H9 (cell line): ENCODE results near the gene DPY30. TPM values are rescaled to one million over a fixed set of nuclear protein-coding genes. Genes with fewer than 3 reads are reported as not detected.
A peak's percentile ranks its signal among the peaks of the same experiment; 100 is the strongest.
"Not testable (repeated sequence)": the region's sequence is repeated elsewhere in the genome, so short reads cannot be mapped to it uniquely, and the experiment has no call there.

Source experiments
- DNase-seq: peaks from one replicate; pipeline ENCODE4 v3.0.0-alpha.2; 2017
- H2AFZ ChIP-seq: one replicate; pipeline ENCODE4 v1.6.1; 2013; ENCODE audit warnings: mild to moderate bottlenecking, low read length, control low read depth, moderate library complexity
- H2AK5ac ChIP-seq: 2 replicates; pipeline ENCODE4 v1.6.1; 2013; ENCODE audit warnings: low read length, control low read depth, mixed read lengths; ENCODE audit not compliant: insufficient read length
- H2BK120ac ChIP-seq: one replicate; pipeline ENCODE4 v1.6.1; 2013; ENCODE audit warnings: low read depth, mild to moderate bottlenecking, low read length, control low read depth, inconsistent platforms; ENCODE audit not compliant: poor library complexity, severe bottlenecking
- H2BK12ac ChIP-seq: 2 replicates; pipeline ENCODE4 v1.6.1; 2013; ENCODE audit warnings: low read length, control low read depth, mixed read lengths, low read depth; ENCODE audit not compliant: insufficient read length
- H2BK15ac ChIP-seq: 2 replicates; pipeline ENCODE4 v1.6.1; 2013; ENCODE audit warnings: low read depth, low read length, control low read depth
- H2BK20ac ChIP-seq: one replicate; pipeline ENCODE4 v1.6.1; 2013; ENCODE audit warnings: low read depth, mild to moderate bottlenecking, low read length, control low read depth, inconsistent platforms; ENCODE audit not compliant: poor library complexity, severe bottlenecking
- H2BK5ac ChIP-seq: 2 replicates; pipeline ENCODE4 v1.6.1; 2013; ENCODE audit warnings: low read length, control low read depth, mixed read lengths; ENCODE audit not compliant: insufficient read length
- H3K14ac ChIP-seq: 2 replicates; pipeline ENCODE4 v1.6.1; 2013; ENCODE audit warnings: low read length, control low read depth; ENCODE audit not compliant: insufficient read depth
- H3K18ac ChIP-seq: 2 replicates; pipeline ENCODE4 v1.6.1; 2013; ENCODE audit warnings: low read depth, mild to moderate bottlenecking, mixed read lengths, low read length, control low read depth; ENCODE audit not compliant: insufficient read length
- H3K23ac ChIP-seq: 2 replicates; pipeline ENCODE4 v1.6.1; 2013; ENCODE audit warnings: low read length, control low read depth, mixed read lengths, low read depth; ENCODE audit not compliant: insufficient read length
- H3K23me2 ChIP-seq: 2 replicates; pipeline ENCODE4 v1.6.1; 2013; ENCODE audit warnings: low read depth, mild to moderate bottlenecking, mixed read lengths, low read length, control low read depth; ENCODE audit not compliant: insufficient read length, poor library complexity, severe bottlenecking
- H3K27ac ChIP-seq: 2 replicates; pipeline ENCODE4 v1.5.1; 2013; ENCODE audit warnings: low read length, control low read depth, mixed read lengths, low read depth; ENCODE audit not compliant: insufficient read length
- H3K27me3 ChIP-seq: 2 replicates; pipeline ENCODE4 v1.6.1; 2013; ENCODE audit warnings: low read length, control low read depth, inconsistent platforms; ENCODE audit not compliant: insufficient read depth
- H3K4ac ChIP-seq: 2 replicates; pipeline ENCODE4 v1.6.1; 2013; ENCODE audit warnings: low read depth, mild to moderate bottlenecking, control low read depth, inconsistent platforms, low read length, moderate library complexity
- H3K4me1 ChIP-seq: 2 replicates; pipeline ENCODE4 v1.6.1; 2013; ENCODE audit warnings: low read length, control low read depth, inconsistent platforms; ENCODE audit not compliant: insufficient read depth
- H3K4me2 ChIP-seq: 2 replicates; pipeline ENCODE4 v1.6.1; 2013; ENCODE audit warnings: low read length, control low read depth, mixed read lengths; ENCODE audit not compliant: insufficient read length, insufficient read depth
- H3K56ac ChIP-seq: 2 replicates; pipeline ENCODE4 v1.6.1; 2013; ENCODE audit warnings: low read depth, mild to moderate bottlenecking, mixed read lengths, low read length, control low read depth; ENCODE audit not compliant: insufficient read length
- H3K79me1 ChIP-seq: 2 replicates; pipeline ENCODE4 v1.6.1; 2013; ENCODE audit warnings: low read depth, mild to moderate bottlenecking, moderate library complexity, low read length, control low read depth, inconsistent platforms; ENCODE audit not compliant: insufficient read depth, poor library complexity, severe bottlenecking
- H3K79me2 ChIP-seq: 2 replicates; pipeline ENCODE4 v1.6.1; 2013; ENCODE audit warnings: low read length, control low read depth, inconsistent platforms; ENCODE audit not compliant: insufficient read depth
- H3K9ac ChIP-seq: 2 replicates; pipeline ENCODE4 v1.6.1; 2013; ENCODE audit warnings: low read length, control low read depth, mixed read lengths; ENCODE audit not compliant: insufficient read length; ENCODE audit errors: extremely low read depth
- H3K9me3 ChIP-seq: one replicate; pipeline ENCODE4 v1.6.1; 2013; ENCODE audit warnings: low read depth, low read length, inconsistent platforms; ENCODE audit not compliant: control insufficient read depth
- H3T11ph ChIP-seq: one replicate; pipeline ENCODE4 v1.6.1; 2013; ENCODE audit warnings: mild to moderate bottlenecking, low read length, control low read depth, inconsistent platforms
- H4K20me1 ChIP-seq: one replicate; pipeline ENCODE4 v1.6.1; 2013; ENCODE audit not compliant: control insufficient read depth, insufficient read length, insufficient read depth
- H4K5ac ChIP-seq: 2 replicates; pipeline ENCODE4 v1.6.1; 2013; ENCODE audit warnings: low read depth, mild to moderate bottlenecking, mixed read lengths, low read length, control low read depth; ENCODE audit not compliant: insufficient read length
- H4K8ac ChIP-seq: replicated peaks from 2 replicates; pipeline ENCODE4 v1.6.1; 2013; ENCODE audit warnings: low read length, control low read depth, mixed read lengths, low read depth; ENCODE audit not compliant: insufficient read length
- H4K91ac ChIP-seq: 2 replicates; pipeline ENCODE4 v1.6.1; 2013; ENCODE audit warnings: low read depth, mild to moderate bottlenecking, moderate library complexity, mixed read lengths, low read length, control low read depth; ENCODE audit not compliant: insufficient read length
- H3K27ac Mint-ChIP-seq, 3 experiments: 2 replicates in 2 of 3; 3 replicates in 1 of 3; pipeline ENCODE4 v1.8.0; 2020 to 2021; ENCODE audit warnings: mixed read lengths in 3 of 3, mild to moderate bottlenecking in 1 of 3, moderate library complexity in 1 of 3
- H3K27me3 Mint-ChIP-seq: 2 replicates; pipeline ENCODE4 v1.8.0; 2021; ENCODE audit warnings: low read depth, mild to moderate bottlenecking, moderate library complexity, mixed read lengths
- H3K36me3 Mint-ChIP-seq, 3 experiments: 2 replicates in 2 of 3; 3 replicates in 1 of 3; pipeline ENCODE4 v1.8.0; 2020 to 2021; ENCODE audit warnings: low read depth in 3 of 3, mixed read lengths in 3 of 3; ENCODE audit not compliant: insufficient read depth in 1 of 3
- H3K4me1 Mint-ChIP-seq, 2 experiments: 2 replicates each; pipeline ENCODE4 v1.8.0; 2020; ENCODE audit warnings: mixed read lengths in 2 of 2
- H3K4me3 Mint-ChIP-seq, 2 experiments: 2 replicates in 1 of 2; 3 replicates in 1 of 2; pipeline ENCODE4 v1.8.0; 2020 to 2021; ENCODE audit warnings: mild to moderate bottlenecking in 2 of 2, mixed read lengths in 2 of 2, moderate library complexity in 1 of 2
- H3K9me3 Mint-ChIP-seq, 2 experiments: 2 replicates in 1 of 2; 3 replicates in 1 of 2; pipeline ENCODE4 v1.8.0; 2020; ENCODE audit warnings: mild to moderate bottlenecking in 2 of 2, mixed read lengths in 2 of 2, moderate library complexity in 1 of 2
- WGBS: extraction: QIAGEN DNeasy Blood & Tissue Kit; methylation state at CpG from one replicate; pipeline ENCODE4 v1.1.7; 2013; ENCODE audit warnings: missing lambda C conversion rate, low lambda C conversion rate, mixed read lengths; ENCODE audit not compliant: insufficient read length; ENCODE audit errors: extremely low coverage; 5-methylcytosine and 5-hydroxymethylcytosine counted together
- total RNA-seq: library from RNA; stranded (reverse); gene quantifications from 2 replicates; pipeline ENCODE4 v1.2.1, GENCODE V29; 2021
- TF ChIP-seq, protein P1 (sequence below): fragments of 200-600 bp; sonication (generic); conservative IDR thresholded peaks from 3 replicates; pipeline ENCODE4 v1.8.0; 2021; ENCODE audit warnings: antibody characterized with exemption, mild to moderate bottlenecking

Gene DPY30
- total RNA-seq, 1 experiment from 2014 or later: 148 TPM

DNA sequence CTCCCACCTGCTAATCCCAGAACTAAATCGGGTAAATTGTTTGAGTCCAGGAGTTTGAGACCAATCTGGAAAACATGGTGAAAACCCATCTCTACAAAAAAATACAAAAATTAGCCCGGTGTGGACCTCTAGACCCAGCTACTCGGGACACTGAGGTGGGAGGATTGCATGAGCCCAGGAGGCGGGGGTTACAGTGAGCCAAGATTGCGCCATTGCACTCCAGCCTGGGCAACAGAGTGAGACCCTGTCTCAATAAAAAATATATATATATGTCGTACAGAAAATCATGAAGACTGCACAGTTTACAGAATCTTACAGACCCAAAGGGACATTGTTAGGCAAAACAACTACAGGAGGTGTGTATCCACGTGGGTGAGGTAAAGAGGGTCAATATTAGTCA, 4.0 kb upstream of the DPY30 start:
- no peak overlapping the region for H3K14ac ChIP-seq
- H4K5ac ChIP-seq: no peak overlapping the region
- no peak overlapping the region for H2BK12ac ChIP-seq
- H3K9ac ChIP-seq: no peak overlapping the region
- H4K8ac ChIP-seq: no peak overlapping the region
- Mint-ChIP-seq H3K36me3 (peaks cover 0 to 5% (median 0%) of the 10 kb centered on the region in 3 experiments; a peak in 2 of 7 replicates), H3K9me3 (no peaks in the 10 kb centered on the region), H3K4me1 (peaks cover 4 to 10% of the 10 kb centered on the region in 2 experiments), H3K27ac (no peak overlapping the region; a peak in 1 of 7 replicates), H3K4me3 (no peak overlapping the region), H3K27me3 (no peaks in the 10 kb centered on the region)
- H3K4me1 ChIP-seq: no peaks in the 10 kb centered on the region
- no peak overlapping the region for H2BK20ac ChIP-seq
- no peaks in the 10 kb centered on the region for H3K27me3 ChIP-seq
- H3K23me2 ChIP-seq: peaks cover 4% of the 10 kb centered on the region
- H3K9me3 ChIP-seq: no peaks in the 10 kb centered on the region
- H3K56ac ChIP-seq: no peak overlapping the region
- H4K91ac ChIP-seq: no peak overlapping the region
- H2BK15ac ChIP-seq: no peak overlapping the region
- H4K20me1 ChIP-seq: no peaks in the 10 kb centered on the region
- no peak overlapping the region for H3K27ac ChIP-seq
- no peak overlapping the region for H3T11ph ChIP-seq
- DNase-seq: no peak
- no CpG with 5 or more reads among the region's 7 CpGs for WGBS
- H2BK5ac ChIP-seq: no peak overlapping the region
- no peak overlapping the region for H2AK5ac ChIP-seq
- H3K4me2 ChIP-seq: no peak overlapping the region
- H3K79me1 ChIP-seq: no peaks in the 10 kb centered on the region
- TF ChIP-seq, protein P1, sequence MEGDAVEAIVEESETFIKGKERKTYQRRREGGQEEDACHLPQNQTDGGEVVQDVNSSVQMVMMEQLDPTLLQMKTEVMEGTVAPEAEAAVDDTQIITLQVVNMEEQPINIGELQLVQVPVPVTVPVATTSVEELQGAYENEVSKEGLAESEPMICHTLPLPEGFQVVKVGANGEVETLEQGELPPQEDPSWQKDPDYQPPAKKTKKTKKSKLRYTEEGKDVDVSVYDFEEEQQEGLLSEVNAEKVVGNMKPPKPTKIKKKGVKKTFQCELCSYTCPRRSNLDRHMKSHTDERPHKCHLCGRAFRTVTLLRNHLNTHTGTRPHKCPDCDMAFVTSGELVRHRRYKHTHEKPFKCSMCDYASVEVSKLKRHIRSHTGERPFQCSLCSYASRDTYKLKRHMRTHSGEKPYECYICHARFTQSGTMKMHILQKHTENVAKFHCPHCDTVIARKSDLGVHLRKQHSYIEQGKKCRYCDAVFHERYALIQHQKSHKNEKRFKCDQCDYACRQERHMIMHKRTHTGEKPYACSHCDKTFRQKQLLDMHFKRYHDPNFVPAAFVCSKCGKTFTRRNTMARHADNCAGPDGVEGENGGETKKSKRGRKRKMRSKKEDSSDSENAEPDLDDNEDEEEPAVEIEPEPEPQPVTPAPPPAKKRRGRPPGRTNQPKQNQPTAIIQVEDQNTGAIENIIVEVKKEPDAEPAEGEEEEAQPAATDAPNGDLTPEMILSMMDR: no peak
- peaks cover 4% of the 10 kb centered on the region; the same call in 1 of the 2 replicates for H3K79me2 ChIP-seq
- no peak overlapping the region for H2BK120ac ChIP-seq
- H3K23ac ChIP-seq: no peak overlapping the region
- H3K18ac ChIP-seq: no peak overlapping the region
- no peak overlapping the region for H3K4ac ChIP-seq
- no peak overlapping the region for H2AFZ ChIP-seq

DNA sequence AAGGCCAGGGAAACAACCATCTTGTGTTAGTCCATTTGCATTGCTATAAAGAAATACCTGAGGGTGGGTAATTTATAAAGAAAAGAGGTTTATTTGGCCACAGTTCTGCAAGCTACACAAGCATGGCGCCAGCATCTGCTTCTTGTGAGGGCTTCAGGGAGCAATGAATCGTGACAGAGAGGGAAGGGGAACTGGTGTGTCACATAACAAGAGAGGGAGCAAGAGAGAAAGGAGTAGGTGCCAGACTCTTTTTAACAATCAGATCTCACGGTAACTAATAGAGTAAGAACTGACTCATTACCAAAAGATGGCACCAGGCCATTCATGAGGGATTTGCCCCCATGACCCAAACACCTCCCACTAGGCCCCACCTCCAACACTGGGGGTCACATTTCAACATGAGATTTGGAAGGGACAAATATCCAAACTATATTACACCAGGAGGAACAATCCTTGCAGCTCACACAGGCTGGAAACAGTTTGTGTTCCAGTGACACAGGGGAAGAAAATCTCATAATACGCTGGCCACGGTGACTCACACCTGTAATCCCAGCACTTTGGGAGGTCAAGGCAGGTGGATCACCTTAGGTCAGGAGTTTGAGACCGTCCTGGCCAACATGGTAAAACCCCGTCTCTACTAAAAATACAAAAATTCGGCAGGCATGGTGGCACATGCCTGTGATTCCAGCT, 5.3 kb downstream of the DPY30 start:
- H3K9ac ChIP-seq, H3K4ac ChIP-seq, H3K14ac ChIP-seq, H3K4me3 Mint-ChIP-seq, H3K27me3 Mint-ChIP-seq, H2BK12ac ChIP-seq, H2AK5ac ChIP-seq, H3K27ac ChIP-seq, H3K23ac ChIP-seq, H4K5ac ChIP-seq, H3K4me2 ChIP-seq, H2AFZ ChIP-seq, H4K20me1 ChIP-seq, H3K23me2 ChIP-seq, H2BK15ac ChIP-seq, H3K9me3 Mint-ChIP-seq, H3T11ph ChIP-seq, H3K56ac ChIP-seq, H3K18ac ChIP-seq, H2BK120ac ChIP-seq, H2BK5ac ChIP-seq, H4K8ac ChIP-seq, H3K79me2 ChIP-seq, H2BK20ac ChIP-seq, H3K27me3 ChIP-seq, H3K4me1 Mint-ChIP-seq, H4K91ac ChIP-seq, H3K9me3 ChIP-seq, H3K79me1 ChIP-seq, H3K4me1 ChIP-seq, DNase-seq: not testable (repeated sequence)
- H3K36me3 Mint-ChIP-seq: peaks cover 13 to 47% (median 41%) of the 10 kb centered on the region in 3 experiments; a peak in 6 of 7 replicates
- WGBS: no CpG with 5 or more reads among the region's 8 CpGs
- peak overlapping the region in 2 of 3 experiments; percentile 22 to 86; a peak in 1 of 7 replicates for H3K27ac Mint-ChIP-seq
